ENCODE data around the gene FBXW5.

The FBXW5 gene

DNA sequence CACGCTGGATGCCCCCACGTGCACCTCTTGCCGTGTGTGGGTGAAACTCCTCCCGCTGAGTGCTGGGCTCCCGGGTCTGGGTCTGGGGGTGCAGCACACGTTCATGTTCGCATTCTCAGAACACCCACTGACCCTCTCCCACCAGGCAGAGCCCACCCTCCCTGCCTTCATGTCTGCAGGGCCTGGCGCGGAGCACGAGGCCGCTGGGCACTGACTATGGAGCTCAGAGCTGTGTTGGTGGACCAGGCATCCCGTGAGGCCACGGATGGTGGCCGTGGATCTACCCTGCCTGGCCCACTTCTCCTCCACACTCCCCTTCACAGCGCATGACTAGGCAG is 16.4 kb upstream of the FBXW5 start:
- no peak for DNase-seq (ENCODE audit: low read depth in 2 of 2)

- DNase-seq (ENCODE audit: low read depth in 2 of 2), result no peak
Measured at GRCh38 chr9:136960212-136960937, 15.8 kb upstream of the FBXW5 start.

DNA sequence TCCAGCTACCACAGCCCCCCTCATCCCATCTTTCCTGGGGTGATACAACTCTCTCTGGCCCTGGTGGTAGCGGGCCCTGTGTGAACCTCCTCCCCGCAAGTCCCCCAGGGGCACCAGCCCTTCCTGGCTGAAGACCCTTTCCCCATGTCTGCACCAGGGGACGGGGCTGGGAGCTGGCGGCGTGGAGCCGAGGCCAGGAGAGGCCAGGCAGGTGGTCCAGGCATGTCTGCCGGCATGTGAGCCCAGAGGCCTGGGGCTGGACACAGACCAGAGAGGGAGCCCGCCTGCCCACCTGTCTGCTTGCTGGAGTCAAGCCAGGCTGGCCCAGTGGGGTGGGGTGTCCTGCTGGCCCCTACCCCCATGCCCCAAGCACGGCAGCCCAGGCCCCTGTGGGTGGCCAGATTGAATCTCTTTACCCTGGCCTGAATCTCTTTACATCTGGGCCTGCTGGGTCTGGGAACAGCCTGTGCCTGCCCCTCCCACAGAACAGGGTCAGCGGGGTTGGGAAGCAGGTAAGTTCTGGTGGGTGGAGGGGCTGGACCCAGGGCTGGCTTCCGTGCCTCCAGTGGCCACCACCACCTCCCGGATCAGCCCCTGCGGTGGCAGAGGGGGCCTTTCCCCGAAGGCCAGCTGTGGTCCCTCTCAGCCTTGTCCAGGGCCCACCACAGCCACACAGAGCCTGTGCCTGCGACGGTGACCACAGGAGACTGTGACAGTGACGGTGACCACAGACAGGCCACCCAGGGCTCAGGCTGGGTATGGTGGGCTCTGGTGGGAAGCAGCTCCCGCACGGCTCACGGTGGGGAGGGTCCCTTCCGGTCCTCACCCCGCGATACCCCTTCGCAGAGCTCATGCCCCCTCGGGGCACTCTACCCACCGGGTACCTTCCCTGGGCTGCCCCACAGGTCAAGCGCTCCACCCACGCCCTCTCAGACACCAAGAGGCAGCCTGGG is 14.6 kb upstream of the FBXW5 start:
- DNase-seq (ENCODE audit: low read depth in 2 of 2), result no peak

GRCh38 chr9:136958473-136958872 is 13.9 kb upstream of the FBXW5 start:
- DNase-seq (ENCODE audit: low read depth in 2 of 2), result no peak

- no peak for DNase-seq (ENCODE audit: low read depth in 2 of 2)
Measured at GRCh38 chr9:136957901-136958300, 13.4 kb upstream of the FBXW5 start.

DNA sequence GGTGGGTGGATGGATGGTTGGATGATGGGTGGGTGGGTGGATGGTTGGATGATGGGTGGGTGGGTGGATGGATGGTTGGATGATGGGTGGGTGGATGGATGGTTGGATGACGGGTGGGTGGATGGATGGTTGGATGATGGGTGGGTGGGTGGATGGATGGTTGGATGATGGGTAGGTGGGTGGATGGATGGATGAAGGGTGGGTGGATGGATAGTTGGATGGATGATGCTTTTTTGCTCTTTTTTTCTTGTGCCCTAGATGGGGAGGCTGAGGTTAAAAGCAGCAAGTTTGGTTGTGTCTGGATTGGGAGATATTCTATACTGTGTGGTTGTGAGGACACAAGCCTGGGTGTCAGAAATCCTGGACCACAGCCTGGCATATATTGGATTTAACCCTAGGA is 12.9 kb upstream of the FBXW5 start:
- no peak for DNase-seq (ENCODE audit: low read depth in 2 of 2)

GRCh38 chr9:136956604-136957003 is 12.1 kb upstream of the FBXW5 start:
- DNase-seq (ENCODE audit: low read depth in 2 of 2), result no peak

- DNase-seq (ENCODE audit: low read depth in 2 of 2), result no peak
Measured at GRCh38 chr9:136955943-136956335, 11.4 kb upstream of the FBXW5 start.

GRCh38 chr9:136955202-136955942 is 10.8 kb upstream of the FBXW5 start:
- no peak for DNase-seq (ENCODE audit: low read depth in 2 of 2)

GRCh38 chr9:136954270-136955083 is 9.9 kb upstream of the FBXW5 start:
- no peak for DNase-seq (ENCODE audit: low read depth in 2 of 2)

DNA sequence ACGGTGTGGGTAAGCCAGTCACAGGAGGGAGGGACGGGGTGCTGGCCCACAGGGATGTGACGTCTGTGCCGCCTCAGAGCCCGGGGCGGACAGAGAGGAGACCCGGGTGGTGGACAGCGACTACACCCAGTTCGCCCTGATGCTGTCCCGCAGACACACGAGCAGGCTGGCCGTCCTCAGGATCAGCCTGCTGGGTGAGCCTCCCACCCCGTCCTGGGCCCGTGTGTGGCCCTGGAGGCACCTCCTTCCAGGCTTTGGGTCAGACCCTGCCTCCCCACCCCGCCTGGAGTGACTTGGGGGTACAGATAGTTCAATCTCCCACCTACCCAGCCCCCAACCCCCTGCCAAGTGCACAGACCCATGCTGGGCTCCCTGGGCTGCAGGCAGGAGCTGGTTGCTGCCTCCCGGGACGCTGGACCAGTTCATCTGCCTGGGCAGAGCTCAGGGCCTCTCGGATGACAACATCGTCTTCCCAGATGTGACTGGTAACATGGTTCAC is 9.3 kb upstream of the FBXW5 start:
- DNase-seq (ENCODE audit: low read depth in 2 of 2), result no peak

DNA sequence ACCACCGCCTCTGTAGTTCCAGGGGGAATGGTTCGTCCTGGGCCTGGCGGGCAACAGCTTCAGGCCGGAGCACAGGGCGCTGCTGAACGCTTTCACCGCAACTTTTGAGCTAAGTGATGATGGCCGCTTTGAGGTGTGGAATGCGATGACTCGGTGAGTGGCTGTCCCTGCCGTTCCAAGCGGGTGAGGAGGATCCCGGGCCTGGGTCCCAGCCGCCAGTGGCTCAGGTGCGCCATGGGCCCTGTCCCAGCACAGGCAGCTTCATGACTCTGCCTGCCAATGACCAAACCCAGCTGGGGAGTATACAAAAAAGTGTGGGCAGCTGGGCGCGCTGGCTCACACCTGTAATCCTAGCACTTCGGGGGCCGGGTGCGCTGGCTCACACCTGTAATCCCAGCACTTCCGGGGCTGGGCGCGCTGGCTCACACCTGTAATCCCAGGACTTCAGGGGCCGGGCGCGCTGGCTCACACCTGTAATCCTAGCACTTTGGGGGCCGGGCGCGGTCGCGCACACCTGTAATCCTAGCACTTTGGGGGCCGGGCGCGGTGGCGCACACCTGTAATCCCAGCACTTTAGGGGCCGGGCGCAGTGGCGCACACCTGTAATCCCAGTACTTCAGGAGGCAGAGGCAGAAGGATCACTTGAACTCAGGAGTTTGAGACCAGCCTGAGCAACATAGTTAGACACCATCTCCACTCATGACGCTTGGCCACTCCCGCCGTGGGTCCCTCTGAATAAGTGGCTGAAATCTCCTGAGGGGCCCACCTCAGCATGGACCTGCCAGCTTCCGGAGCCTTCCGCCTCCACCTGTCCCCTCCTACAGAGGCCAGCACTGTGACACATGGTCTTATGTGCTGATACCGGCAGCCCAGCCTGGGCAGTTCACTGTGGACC is 8.6 kb upstream of the FBXW5 start:
- no peak for DNase-seq (ENCODE audit: low read depth in 2 of 2)

GRCh38 chr9:136952321-136952850 is 7.8 kb upstream of the FBXW5 start:
- DNase-seq (ENCODE audit: low read depth in 2 of 2), result no peak

GRCh38 chr9:136951541-136952320 is 7.2 kb upstream of the FBXW5 start, which contains the start of gene LCN12:
Gene LCN12 (plus strand): TSS chr9:136952273. CDS start chr9:136952328, 55 bp downstream.
- no peak for DNase-seq (ENCODE audit: low read depth in 2 of 2)

- DNase-seq (ENCODE audit: low read depth in 2 of 2), result no peak
Measured at GRCh38 chr9:136950656-136951276, 6.2 kb upstream of the FBXW5 start.

- peak; percentile 94 for DNase-seq (ENCODE audit: low read depth in 2 of 2)
Measured at GRCh38 chr9:136949817-136950655, 5.5 kb upstream of the FBXW5 start.

DNA sequence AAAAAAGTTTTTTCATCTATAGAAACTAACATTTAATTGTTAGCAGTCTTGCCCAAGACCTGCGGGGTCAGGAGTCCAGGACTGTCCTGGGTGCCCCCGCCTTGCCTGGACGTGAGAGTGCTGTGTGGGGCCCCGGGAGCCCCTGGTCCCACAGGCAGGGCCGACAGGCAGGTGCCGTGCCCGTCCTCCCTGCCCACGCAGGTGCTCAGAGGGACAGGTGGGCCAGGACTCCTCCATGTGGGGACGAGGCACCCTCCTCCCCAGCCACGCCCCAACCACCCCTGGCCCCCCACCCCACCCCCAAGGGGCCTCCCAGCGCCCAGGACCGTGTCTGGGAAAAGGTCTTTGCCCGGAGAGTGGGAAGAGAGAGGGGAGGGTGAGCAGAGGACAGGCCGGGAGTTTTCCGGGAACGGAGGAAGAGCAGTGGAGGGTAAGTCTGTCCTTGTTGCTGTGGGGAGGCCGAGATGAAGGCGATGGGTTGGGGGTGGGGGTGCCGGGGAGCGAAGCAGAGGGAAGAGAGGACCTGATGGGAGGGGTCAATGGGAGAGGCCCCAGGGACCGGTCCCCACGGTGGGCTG is 4.8 kb upstream of the FBXW5 start:
- DNase-seq (ENCODE audit: low read depth in 2 of 2), result no peak
